ENCODE data around the gene PAPPA.

DNA sequence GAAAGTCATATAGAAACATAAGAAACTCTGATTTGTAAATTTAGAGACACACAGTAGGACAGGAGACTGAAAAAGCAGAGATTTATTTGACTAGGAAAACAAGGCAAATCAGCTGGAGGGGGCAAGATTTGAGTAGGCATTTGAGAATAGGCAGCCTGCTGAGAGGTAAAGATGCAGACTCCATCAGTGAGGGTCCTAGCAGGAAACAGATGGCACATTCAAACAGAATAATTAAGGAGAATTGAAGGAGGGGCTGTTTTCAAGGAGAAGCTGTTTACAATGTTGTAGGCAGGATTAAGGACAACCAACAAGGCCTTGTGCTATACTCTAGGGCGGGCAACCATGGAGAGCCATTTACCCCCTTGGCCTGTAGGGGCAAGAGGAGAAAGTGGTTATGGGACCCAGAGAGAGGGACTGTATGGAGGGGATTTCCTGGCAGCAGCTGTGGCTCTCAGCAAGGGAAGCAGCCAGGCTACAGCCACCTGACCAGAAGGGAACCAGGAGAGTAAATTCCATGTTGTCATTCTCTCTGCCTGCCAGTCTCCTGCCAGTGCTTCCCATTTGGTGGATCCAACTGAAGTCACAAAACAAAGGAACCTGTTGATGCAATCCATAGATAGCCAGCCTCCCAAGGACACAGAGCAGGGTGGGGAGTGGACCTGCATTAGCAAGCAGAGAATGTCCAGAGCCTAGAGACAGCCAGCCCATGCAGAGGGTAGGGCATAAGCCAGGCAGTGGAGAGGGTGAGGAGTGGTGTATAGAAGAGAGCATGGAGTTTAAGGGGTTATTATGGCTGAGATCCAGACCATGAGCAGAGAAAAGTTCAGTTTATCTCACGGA lies 38.2 kb downstream of the PAPPA start:
- TF ChIP-seq, protein P1, sequence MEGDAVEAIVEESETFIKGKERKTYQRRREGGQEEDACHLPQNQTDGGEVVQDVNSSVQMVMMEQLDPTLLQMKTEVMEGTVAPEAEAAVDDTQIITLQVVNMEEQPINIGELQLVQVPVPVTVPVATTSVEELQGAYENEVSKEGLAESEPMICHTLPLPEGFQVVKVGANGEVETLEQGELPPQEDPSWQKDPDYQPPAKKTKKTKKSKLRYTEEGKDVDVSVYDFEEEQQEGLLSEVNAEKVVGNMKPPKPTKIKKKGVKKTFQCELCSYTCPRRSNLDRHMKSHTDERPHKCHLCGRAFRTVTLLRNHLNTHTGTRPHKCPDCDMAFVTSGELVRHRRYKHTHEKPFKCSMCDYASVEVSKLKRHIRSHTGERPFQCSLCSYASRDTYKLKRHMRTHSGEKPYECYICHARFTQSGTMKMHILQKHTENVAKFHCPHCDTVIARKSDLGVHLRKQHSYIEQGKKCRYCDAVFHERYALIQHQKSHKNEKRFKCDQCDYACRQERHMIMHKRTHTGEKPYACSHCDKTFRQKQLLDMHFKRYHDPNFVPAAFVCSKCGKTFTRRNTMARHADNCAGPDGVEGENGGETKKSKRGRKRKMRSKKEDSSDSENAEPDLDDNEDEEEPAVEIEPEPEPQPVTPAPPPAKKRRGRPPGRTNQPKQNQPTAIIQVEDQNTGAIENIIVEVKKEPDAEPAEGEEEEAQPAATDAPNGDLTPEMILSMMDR (IDR thresholded peaks at IDR 0.05): peak; percentile 13
- TF ChIP-seq EZH2phosphoT487 (IDR thresholded peaks at IDR 0.05) (no peak), EZH2 (IDR thresholded peaks at IDR 0.05) (no peak)

All from neural progenitor cell (in vitro differentiated cells).